WI38 (cell line): ENCODE results near the gene SHISA6.

Experiments used
- H3K4me3 ChIP-seq: 2 replicates; pipeline ENCODE4 v1.5.1; 2011; ENCODE audit warnings: low read depth, mild to moderate bottlenecking, control low read depth, low read length
- CTCF ChIP-seq: IDR thresholded peaks from 2 replicates; pipeline ENCODE4 v1.5.1; 2012; ENCODE audit warnings: low read depth, mild to moderate bottlenecking, control low read depth, low read length

SHISA6 gene

GRCh38 chr17:11412654-11413053 lies 171.6 kb downstream of the SHISA6 start:
- no peak for TF ChIP-seq CTCF
- H3K4me3 ChIP-seq: no peak overlapping the region

GRCh38 chr17:11418342-11418741 lies 177.3 kb downstream of the SHISA6 start:
- H3K4me3 ChIP-seq: no peak overlapping the region

GRCh38 chr17:11430751-11431150 lies 189.7 kb downstream of the SHISA6 start:
- no peak overlapping the region for H3K4me3 ChIP-seq
- no peak for TF ChIP-seq CTCF

More at GRCh38 chr17:11418342-11418741, 177.3 kb downstream of the SHISA6 start:
- TF ChIP-seq CTCF: no peak

GRCh38 chr17:11438673-11439072 lies 197.7 kb downstream of the SHISA6 start:
- no peak overlapping the region for H3K4me3 ChIP-seq
- no peak for TF ChIP-seq CTCF

- no peak for TF ChIP-seq CTCF
Observed at GRCh38 chr17:11441004-11441403, 200.0 kb downstream of the SHISA6 start.

GRCh38 chr17:11446316-11446715 lies 205.3 kb downstream of the SHISA6 start:
- no peak overlapping the region for H3K4me3 ChIP-seq
- no peak for TF ChIP-seq CTCF

More at GRCh38 chr17:11441004-11441403, 200.0 kb downstream of the SHISA6 start:
- no peak overlapping the region for H3K4me3 ChIP-seq

GRCh38 chr17:11454096-11454495 lies 213.1 kb downstream of the SHISA6 start:
- no peak overlapping the region for H3K4me3 ChIP-seq
- TF ChIP-seq CTCF: no peak
